ENCODE measurements around the gene RAD51B.

Gene RAD51B

GRCh38 chr14:67837011-67837624 lies 17.5 kb downstream of the RAD51B start:
- DNase-seq: peak; percentile 73

GRCh38 chr14:67846029-67846610 lies 26.5 kb downstream of the RAD51B start:
- no peak for DNase-seq

- no peak for DNase-seq
These were observed 30.7 kb downstream of the RAD51B start for GRCh38 chr14:67850066-67850830.

- DNase-seq: no peak
These were observed 32.3 kb downstream of the RAD51B start for GRCh38 chr14:67851785-67852410.

- DNase-seq: peak; percentile 42
These were observed 33.5 kb downstream of the RAD51B start for GRCh38 chr14:67852926-67853604.

DNA sequence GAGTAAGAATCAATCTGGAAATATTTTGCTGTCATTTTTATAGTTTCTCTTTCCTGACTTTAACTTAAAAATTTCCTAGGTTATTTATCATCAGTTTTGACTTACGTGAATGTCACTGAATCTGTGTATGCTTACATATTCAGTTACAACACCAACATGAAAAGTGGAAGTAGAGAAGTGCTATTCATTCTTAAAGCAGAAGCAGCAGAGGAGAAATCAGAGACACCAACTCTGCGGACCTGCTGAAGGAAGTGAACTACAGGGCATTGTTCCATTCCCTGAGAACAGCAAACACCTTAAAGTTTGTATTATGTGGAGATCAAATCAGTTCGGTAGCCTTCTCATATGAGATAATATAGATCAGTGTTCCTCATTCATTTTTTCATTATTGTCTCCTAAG lies 34.1 kb downstream of the RAD51B start:
- DNase-seq: no peak

DNA sequence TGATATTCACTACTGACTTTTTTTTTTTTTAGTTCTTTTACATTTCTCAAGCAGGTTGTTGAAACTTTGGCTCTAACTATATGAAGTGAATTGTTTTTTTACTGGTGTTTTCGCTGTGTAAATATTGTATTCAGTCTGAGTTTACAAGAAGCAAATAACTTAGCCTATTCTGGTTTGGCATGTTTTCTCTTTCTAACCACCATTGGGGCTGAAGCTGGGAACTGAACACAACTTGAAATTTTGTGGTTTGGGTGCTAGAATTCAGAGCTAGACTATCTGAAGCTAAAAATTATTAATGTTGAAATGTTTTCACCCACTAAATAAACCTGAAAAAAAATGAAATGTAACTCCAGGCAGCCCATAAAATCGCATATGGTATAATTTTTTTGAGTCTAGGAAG lies 37.2 kb downstream of the RAD51B start:
- DNase-seq: no peak

DNA sequence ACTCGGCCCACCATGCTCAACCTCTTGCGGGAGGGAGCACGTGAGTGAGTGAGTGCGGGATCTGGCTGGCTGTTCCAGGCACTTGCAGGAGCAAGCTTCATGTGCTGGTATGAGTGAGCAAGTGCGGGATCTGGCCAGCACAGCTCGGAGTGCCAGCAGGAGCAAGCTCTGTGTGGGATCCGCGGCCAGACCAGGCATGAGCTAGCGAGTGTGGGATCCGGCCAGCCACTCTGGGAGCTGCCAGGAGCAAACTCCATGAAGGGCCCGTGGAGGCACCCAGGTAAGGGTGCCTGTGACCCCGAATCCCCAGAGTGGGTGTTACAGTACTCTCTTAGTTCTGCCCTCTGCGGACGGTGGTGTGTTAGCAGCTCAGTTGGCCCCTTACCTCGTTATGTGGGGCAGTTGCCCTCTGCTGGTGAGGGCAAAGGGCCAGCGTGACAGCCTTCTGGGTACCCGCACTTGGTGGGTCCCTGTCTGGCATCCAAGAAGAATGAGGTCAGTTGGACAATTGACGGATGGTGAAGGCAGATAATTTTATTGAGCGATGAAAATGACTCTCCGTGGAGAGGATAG lies 38.3 kb downstream of the RAD51B start:
- no peak for DNase-seq

GRCh38 chr14:67859169-67859749 lies 39.7 kb downstream of the RAD51B start:
- no peak for DNase-seq

- DNase-seq: no peak
These were observed 43.6 kb downstream of the RAD51B start for GRCh38 chr14:67863223-67863622.

GRCh38 chr14:67875175-67876006 lies 55.8 kb downstream of the RAD51B start:
- DNase-seq: no peak

- DNase-seq: no peak
These were observed 59.4 kb downstream of the RAD51B start for GRCh38 chr14:67879026-67879425.

- DNase-seq: no peak
These were observed 61.6 kb downstream of the RAD51B start for GRCh38 chr14:67881225-67881624.

GRCh38 chr14:67882986-67883555 lies 63.5 kb downstream of the RAD51B start:
- DNase-seq: peak; percentile 79

- peak; percentile 60 for DNase-seq
These were observed 64.1 kb downstream of the RAD51B start for GRCh38 chr14:67883717-67884116.

- DNase-seq: no peak
These were observed 66.6 kb downstream of the RAD51B start for GRCh38 chr14:67886191-67886590.

DNA sequence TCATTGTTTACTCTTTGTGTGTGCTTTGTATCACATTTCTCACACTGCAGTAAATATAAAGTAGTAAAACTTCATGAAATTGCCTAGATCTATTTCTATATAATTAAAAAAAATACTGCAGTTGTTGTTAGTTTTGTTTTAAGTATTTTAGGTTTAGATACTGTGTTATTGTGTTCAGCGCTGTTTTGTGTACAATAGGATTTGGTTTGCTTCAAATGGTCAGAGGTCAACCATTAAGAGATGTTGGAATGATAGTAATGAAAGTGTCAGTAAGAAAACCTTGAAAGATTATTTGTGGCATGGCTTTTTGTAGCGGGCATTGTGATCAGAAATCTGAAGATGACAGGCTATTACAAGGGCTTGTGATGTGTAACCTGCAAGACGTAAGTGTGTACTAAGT lies 67.9 kb downstream of the RAD51B start:
- no peak for DNase-seq

DNA sequence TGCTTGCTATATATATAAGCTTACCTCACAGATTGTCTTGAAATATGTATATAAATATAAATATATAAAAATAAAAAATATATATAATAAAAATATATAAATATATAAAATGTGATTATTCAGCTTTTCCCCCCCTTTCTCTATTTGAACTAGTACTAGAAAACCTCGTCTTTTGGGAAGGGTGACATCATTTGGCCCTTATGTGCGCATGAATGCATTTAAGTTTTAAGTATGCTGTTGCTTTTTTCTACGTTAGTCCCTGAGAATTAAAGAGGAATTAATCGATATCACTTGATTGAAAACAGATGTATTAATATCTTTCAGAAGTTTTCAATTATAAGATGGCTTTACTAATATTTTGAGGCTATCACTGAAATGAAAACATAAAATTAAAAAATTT lies 69.9 kb downstream of the RAD51B start:
- DNase-seq: no peak

DNA sequence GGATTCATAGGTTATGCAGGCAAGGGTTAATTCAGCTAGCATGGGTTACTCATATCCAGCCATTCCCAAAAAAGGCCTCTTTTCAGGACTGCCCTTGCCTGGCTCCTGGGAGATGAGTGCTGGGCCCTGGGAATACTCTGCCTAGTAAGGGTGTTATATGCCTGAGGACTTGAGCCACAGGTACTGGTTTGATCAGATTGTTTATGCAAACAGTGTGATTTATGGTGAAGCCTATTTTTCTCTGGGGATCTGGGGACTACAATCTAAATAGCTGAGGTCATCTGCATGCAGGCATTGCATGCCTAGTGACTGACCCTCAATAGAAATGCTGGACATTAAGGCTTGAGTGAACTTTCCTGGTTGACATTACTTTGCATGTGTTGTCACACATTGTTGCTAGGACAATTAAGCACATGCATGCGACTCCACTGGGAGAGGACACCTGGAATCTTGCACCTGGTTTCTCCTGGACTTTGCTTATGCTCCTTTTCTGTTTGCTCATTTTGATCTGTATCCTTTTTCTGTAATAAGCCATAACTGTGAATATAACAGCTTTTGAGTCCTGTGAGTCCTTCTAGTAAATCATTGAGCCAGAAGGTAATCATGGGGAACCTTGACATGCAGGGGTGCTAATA lies 73.0 kb downstream of the RAD51B start:
- no peak for DNase-seq

- no peak for DNase-seq
These were observed 80.7 kb downstream of the RAD51B start for GRCh38 chr14:67900231-67900630.

Data from OCI-M1 (cell line).